AG09319 (cell line): ENCODE measurements around the gene ZBED5.

ENCODE experiments used
- DNase-seq: peaks from one replicate; pipeline ENCODE4 v3.0.0-alpha.2; 2010; ENCODE audit warnings: low read depth; ENCODE audit errors: extremely low read depth
- CTCF ChIP-seq: IDR thresholded peaks from 2 replicates; pipeline ENCODE4 v1.5.1; 2011; ENCODE audit warnings: low read depth, mild to moderate bottlenecking, inconsistent platforms, low read length, moderate library complexity

ZBED5 gene

GRCh38 chr11:10862446-10862845, 4.6 kb upstream of the ZBED5 start:
- no peak for TF ChIP-seq CTCF
- no peak for DNase-seq

- TF ChIP-seq CTCF, result no peak
- DNase-seq, result no peak
Measured at GRCh38 chr11:10861799-10862198, 3.9 kb upstream of the ZBED5 start.

- TF ChIP-seq CTCF, result no peak
Measured at GRCh38 chr11:10861047-10861446, 3.2 kb upstream of the ZBED5 start.

GRCh38 chr11:10858439-10859325, 829 bp upstream of the ZBED5 start:
- no peak; the same call in 1 of the 2 replicates for TF ChIP-seq CTCF
- DNase-seq, result no peak

More at GRCh38 chr11:10861047-10861446, 3.2 kb upstream of the ZBED5 start:
- no peak for DNase-seq

- no peak for TF ChIP-seq CTCF
- DNase-seq, result no peak
Measured at GRCh38 chr11:10857459-10857708, 469 bp downstream of the ZBED5 start.

GRCh38 chr11:10856689-10857458, 979 bp downstream of the ZBED5 start:
- no peak for TF ChIP-seq CTCF
- no peak for DNase-seq

- DNase-seq, result no peak
- TF ChIP-seq CTCF, result no peak
Measured at GRCh38 chr11:10855295-10855694, 2.6 kb downstream of the ZBED5 start.
